SK-N-SH (cell line): ENCODE measurements around the gene CKB.

Source experiments
- FOSL2 ChIP-seq: IDR thresholded peaks from 2 replicates; pipeline ENCODE4 v1.4.0; 2012; ENCODE audit warnings: low read depth, mild to moderate bottlenecking, moderate library complexity, borderline replicate concordance
- GABPA ChIP-seq: IDR thresholded peaks from 2 replicates; pipeline ENCODE4 v1.4.0; 2012; ENCODE audit warnings: low read depth, mild to moderate bottlenecking
- POLR2AphosphoS5 ChIP-seq: IDR thresholded peaks from 2 replicates; pipeline ENCODE4 v1.6.1; 2012; ENCODE audit warnings: low read depth, low read length
- RAD21 ChIP-seq: IDR thresholded peaks from 2 replicates; pipeline ENCODE4 v1.6.1; 2012; ENCODE audit warnings: mild to moderate bottlenecking, low read length
- TAF1 ChIP-seq: IDR thresholded peaks from 2 replicates; pipeline ENCODE4 v1.6.1; 2012; ENCODE audit warnings: low read depth, mild to moderate bottlenecking, low read length, moderate library complexity, borderline replicate concordance
- YY1 ChIP-seq: IDR thresholded peaks from 2 replicates; pipeline ENCODE4 v1.4.0; 2012; ENCODE audit warnings: low read depth, mild to moderate bottlenecking
- TF ChIP-seq, protein P1 (sequence below): fragments of 200-600 bp; sonication (generic); IDR thresholded peaks from 2 replicates; pipeline ENCODE4 v1.6.1; 2017; ENCODE audit warnings: antibody characterized with exemption, mild to moderate bottlenecking, moderate library complexity
- TF ChIP-seq, protein P2 (sequence below): IDR thresholded peaks from 2 replicates; pipeline ENCODE4 v1.6.1; 2012; ENCODE audit warnings: mild to moderate bottlenecking, low read depth, low read length, moderate library complexity
- TF ChIP-seq, protein P3 (sequence below): fragments of 150-350 bp; IDR thresholded peaks from 2 replicates; pipeline ENCODE4 v1.6.1; 2016; ENCODE audit warnings: mild to moderate bottlenecking, low read depth, low read length
- TF ChIP-seq, protein P4 (sequence below): IDR thresholded peaks from 2 replicates; pipeline ENCODE4 v1.4.0; 2012; ENCODE audit warnings: low read depth, borderline replicate concordance

DNA sequence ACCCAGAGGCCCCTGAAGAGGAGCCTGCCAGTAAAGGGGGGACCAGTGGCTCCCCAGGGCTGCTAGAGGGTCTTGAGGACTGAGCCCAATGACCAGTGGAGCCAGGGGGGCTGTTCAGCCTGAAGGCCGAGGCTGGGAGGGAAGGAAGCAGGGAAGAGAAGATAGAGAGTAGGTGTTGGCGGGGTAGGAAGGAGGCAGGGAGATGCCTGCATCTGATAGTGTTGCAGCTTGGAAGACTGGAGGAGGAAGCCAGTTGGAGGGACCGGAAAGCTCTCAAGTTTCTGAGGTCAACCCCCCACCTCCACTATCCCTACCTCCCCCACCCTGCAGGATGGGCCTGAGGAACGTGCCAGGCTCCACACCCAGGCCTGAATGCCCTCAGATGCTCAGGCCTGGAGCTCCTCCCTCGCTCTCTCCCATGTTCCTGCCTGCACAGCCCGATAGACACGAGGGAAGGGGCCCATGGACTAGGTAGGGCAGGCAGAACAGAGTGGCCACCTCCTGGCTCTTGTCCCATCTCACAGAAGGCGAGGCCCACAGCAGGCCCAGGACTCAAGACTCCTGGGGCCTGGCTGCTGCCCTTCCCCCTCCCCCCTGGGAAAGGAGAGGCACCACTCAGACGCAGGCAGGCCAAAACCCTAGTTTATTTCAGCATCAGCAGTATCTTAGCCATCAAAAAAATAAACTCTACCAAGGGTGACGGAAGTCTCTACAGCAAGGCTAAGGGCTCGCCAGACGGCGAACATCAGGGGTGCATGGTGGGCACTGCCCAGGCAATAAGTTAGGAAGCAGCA lies 3.4 kb downstream of the CKB start:
- TF ChIP-seq RAD21 (no peak), TAF1 (no peak), GABPA (no peak), FOSL2 (no peak), POLR2AphosphoS5 (no peak), YY1 (no peak)
- TF ChIP-seq, protein P1, sequence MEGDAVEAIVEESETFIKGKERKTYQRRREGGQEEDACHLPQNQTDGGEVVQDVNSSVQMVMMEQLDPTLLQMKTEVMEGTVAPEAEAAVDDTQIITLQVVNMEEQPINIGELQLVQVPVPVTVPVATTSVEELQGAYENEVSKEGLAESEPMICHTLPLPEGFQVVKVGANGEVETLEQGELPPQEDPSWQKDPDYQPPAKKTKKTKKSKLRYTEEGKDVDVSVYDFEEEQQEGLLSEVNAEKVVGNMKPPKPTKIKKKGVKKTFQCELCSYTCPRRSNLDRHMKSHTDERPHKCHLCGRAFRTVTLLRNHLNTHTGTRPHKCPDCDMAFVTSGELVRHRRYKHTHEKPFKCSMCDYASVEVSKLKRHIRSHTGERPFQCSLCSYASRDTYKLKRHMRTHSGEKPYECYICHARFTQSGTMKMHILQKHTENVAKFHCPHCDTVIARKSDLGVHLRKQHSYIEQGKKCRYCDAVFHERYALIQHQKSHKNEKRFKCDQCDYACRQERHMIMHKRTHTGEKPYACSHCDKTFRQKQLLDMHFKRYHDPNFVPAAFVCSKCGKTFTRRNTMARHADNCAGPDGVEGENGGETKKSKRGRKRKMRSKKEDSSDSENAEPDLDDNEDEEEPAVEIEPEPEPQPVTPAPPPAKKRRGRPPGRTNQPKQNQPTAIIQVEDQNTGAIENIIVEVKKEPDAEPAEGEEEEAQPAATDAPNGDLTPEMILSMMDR = no peak
- TF ChIP-seq, protein P2, sequence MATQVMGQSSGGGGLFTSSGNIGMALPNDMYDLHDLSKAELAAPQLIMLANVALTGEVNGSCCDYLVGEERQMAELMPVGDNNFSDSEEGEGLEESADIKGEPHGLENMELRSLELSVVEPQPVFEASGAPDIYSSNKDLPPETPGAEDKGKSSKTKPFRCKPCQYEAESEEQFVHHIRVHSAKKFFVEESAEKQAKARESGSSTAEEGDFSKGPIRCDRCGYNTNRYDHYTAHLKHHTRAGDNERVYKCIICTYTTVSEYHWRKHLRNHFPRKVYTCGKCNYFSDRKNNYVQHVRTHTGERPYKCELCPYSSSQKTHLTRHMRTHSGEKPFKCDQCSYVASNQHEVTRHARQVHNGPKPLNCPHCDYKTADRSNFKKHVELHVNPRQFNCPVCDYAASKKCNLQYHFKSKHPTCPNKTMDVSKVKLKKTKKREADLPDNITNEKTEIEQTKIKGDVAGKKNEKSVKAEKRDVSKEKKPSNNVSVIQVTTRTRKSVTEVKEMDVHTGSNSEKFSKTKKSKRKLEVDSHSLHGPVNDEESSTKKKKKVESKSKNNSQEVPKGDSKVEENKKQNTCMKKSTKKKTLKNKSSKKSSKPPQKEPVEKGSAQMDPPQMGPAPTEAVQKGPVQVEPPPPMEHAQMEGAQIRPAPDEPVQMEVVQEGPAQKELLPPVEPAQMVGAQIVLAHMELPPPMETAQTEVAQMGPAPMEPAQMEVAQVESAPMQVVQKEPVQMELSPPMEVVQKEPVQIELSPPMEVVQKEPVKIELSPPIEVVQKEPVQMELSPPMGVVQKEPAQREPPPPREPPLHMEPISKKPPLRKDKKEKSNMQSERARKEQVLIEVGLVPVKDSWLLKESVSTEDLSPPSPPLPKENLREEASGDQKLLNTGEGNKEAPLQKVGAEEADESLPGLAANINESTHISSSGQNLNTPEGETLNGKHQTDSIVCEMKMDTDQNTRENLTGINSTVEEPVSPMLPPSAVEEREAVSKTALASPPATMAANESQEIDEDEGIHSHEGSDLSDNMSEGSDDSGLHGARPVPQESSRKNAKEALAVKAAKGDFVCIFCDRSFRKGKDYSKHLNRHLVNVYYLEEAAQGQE = no peak
- TF ChIP-seq, protein P3, sequence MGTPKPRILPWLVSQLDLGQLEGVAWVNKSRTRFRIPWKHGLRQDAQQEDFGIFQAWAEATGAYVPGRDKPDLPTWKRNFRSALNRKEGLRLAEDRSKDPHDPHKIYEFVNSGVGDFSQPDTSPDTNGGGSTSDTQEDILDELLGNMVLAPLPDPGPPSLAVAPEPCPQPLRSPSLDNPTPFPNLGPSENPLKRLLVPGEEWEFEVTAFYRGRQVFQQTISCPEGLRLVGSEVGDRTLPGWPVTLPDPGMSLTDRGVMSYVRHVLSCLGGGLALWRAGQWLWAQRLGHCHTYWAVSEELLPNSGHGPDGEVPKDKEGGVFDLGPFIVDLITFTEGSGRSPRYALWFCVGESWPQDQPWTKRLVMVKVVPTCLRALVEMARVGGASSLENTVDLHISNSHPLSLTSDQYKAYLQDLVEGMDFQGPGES = no peak
- TF ChIP-seq, protein P4, sequence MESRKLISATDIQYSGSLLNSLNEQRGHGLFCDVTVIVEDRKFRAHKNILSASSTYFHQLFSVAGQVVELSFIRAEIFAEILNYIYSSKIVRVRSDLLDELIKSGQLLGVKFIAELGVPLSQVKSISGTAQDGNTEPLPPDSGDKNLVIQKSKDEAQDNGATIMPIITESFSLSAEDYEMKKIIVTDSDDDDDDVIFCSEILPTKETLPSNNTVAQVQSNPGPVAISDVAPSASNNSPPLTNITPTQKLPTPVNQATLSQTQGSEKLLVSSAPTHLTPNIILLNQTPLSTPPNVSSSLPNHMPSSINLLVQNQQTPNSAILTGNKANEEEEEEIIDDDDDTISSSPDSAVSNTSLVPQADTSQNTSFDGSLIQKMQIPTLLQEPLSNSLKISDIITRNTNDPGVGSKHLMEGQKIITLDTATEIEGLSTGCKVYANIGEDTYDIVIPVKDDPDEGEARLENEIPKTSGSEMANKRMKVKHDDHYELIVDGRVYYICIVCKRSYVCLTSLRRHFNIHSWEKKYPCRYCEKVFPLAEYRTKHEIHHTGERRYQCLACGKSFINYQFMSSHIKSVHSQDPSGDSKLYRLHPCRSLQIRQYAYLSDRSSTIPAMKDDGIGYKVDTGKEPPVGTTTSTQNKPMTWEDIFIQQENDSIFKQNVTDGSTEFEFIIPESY = no peak
